Erythroblast (primary cell): ENCODE results near the gene IP6K3.

Experiments
- GATA1 ChIP-seq: IDR thresholded peaks from 2 replicates; pipeline ENCODE4 v1.6.1; 2011; ENCODE audit warnings: low read depth, mild to moderate bottlenecking, control low read depth, low read length, moderate library complexity
- POLR2A ChIP-seq: IDR thresholded peaks from 2 replicates; pipeline ENCODE4 v1.6.1; 2011; ENCODE audit warnings: mild to moderate bottlenecking, low read length

DNA sequence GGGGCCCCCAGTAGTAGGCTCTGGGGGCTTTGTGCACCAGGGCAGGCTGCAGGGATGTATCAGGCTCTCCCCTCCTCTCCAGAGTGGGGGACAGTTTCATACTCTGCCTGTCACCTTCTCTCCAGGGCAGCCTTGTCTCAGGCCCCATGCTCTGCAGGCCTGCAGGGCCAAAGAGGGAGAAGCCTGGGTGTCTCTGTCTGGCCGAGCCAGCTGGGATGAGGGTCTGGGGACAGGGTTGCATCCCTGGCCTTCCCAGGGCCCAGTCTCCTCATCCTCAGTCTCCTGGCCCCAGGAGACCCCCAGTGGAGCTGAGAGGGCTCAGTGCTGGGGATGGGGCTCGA is 14.8 kb upstream of the IP6K3 start:
- no peak for TF ChIP-seq POLR2A
- TF ChIP-seq GATA1 = no peak
